HT-29 (cell line): ENCODE results near the gene PHC2. TPM values are rescaled to one million over a fixed set of nuclear protein-coding genes. Genes with fewer than 3 reads are reported as not detected.

Source experiments
- DNase-seq: peaks from one replicate; pipeline ENCODE4 v3.0.0-alpha.2; 2015; ENCODE audit warnings: low spot score
- small RNA-seq: library from RNA; depleted of rRNA; stranded (forward); fragments of <200 nt; gene quantifications from one replicate; pipeline ENCODE3, GENCODE V24; 2014
- total RNA-seq: library from RNA; depleted of rRNA; stranded (reverse); fragments of >200 nt; shearing (Covaris generic); gene quantifications from 2 replicates; pipeline ENCODE4 v1.2.3, GENCODE V29; 2014; rRNA removed

PHC2 gene
- total RNA-seq, 1 experiment from 2014 or later, result 166 TPM

DNA sequence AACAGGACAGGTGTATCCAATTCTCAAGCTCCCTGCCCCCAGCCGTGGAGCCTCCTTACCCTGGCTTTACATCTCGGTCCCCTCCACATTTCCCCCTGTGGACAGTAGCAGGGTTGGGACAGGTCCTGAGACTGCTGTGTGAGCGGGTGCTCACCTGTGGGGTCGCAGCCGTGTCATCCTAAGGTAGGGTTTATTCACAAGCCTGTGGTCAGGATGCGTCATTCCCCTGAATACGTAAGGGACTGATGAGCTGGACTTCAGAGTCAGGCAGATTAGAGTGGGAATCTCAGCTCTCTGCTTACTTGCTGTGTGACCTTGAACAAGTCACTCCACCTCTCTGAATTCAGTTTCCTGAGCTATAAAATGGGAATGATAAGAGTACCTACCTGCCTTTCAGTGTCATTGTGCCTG is 156.9 kb downstream of the PHC2 start:
- no peak for DNase-seq

Small RNA genes within 50 kb of the gene (small RNA-seq; reads per million reads assigned to genes)
- 0.29 reads per million for gene RN7SKP16

Other genes starting within 250 kb of the PHC2 start
- 5.3 and 7.7 TPM in 2 replicates for gene TRIM62, start 249.1 kb downstream of the PHC2 start, total RNA-seq
- gene ZNF362, start 174.6 kb downstream of the PHC2 start, total RNA-seq, result 1.2 and 1.3 TPM in 2 replicates
- 0.10 and 1.0 TPM in 2 replicates for gene A3GALT2, start 110.0 kb downstream of the PHC2 start, total RNA-seq
- 4.2 and 4.3 TPM in 2 replicates for gene ZSCAN20, start 41.5 kb upstream of the PHC2 start, total RNA-seq